Measurements from ENCODE around the gene NFIX. TPM values are rescaled to one million over a fixed set of nuclear protein-coding genes. Genes with fewer than 3 reads are reported as not detected.

NFIX gene
- total RNA-seq, 6 experiments from 2014 or later: 20.3 to 40.0 (median 26.7) TPM

DNA sequence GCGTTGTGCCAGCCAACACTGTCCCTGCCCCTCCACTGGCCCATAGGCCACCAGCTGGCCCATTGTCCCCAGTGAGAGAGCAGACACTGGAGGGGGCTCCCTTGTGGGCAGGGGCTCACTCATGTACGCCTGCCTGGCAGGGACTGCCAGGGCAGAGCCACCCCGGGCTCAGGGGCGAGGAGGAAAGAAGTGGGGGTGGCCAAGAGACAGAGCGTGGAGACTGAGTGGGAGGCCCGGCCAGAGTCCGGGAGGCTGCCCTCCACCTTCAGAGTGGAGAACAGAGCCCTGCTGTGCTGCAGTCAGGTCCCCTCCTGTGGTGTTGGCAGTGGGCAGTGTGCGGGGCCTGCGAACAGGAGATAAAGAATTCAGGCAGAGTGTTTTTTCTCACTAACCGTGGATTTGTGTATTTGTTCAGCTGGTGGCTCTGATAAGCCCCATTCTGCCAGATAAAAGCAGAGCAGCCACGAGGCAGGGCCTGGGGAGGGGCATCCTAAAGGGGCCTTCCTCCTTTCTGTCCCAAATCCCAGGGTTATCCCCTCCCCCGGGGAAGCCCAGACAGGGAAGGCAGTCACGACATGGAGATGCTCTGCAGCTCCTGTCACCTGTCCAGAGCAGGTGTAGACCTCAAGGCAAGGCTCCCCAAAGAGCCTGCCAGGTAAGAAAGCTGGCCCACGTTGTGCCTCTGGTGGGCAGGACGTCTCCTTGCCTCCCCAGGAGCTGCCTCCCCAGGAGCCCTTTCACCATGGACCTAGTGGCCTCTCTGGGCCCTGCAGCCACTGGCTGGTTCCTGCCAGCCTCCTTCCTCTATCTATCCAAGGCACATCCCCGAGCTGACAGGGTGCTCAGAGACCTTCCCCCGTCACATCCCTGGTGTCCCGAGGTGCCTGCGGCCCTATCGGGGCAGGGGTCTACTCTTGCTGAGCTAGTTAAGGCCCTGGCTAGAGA lies 74.4 kb downstream of the NFIX start:
- 55% methylated on average over 10 of the region's 20 CpGs for WGBS (ENCODE audit: insufficient coverage, low coverage, low lambda C conversion rate, missing lambda C conversion rate)
- intact Hi-C loops (cut with DNase I): no loop called here
- TF ChIP-seq, protein P1, sequence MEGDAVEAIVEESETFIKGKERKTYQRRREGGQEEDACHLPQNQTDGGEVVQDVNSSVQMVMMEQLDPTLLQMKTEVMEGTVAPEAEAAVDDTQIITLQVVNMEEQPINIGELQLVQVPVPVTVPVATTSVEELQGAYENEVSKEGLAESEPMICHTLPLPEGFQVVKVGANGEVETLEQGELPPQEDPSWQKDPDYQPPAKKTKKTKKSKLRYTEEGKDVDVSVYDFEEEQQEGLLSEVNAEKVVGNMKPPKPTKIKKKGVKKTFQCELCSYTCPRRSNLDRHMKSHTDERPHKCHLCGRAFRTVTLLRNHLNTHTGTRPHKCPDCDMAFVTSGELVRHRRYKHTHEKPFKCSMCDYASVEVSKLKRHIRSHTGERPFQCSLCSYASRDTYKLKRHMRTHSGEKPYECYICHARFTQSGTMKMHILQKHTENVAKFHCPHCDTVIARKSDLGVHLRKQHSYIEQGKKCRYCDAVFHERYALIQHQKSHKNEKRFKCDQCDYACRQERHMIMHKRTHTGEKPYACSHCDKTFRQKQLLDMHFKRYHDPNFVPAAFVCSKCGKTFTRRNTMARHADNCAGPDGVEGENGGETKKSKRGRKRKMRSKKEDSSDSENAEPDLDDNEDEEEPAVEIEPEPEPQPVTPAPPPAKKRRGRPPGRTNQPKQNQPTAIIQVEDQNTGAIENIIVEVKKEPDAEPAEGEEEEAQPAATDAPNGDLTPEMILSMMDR (IDR thresholded peaks at IDR 0.05): no peak
- no peak for TF ChIP-seq POLR2A (IDR thresholded peaks at IDR 0.05)
- DNase-seq (no peak), ATAC-seq (peak in 1 of 4 donors; percentile 32)
- no peaks in the 10 kb centered on the region for H3K27me3 ChIP-seq
- H3K27ac ChIP-seq: no peak overlapping the region
- H3K4me3 ChIP-seq: no peak overlapping the region
- no peaks in the 10 kb centered on the region for H3K9me3 ChIP-seq
- no peaks in the 10 kb centered on the region for H3K4me1 ChIP-seq
- no peaks in the 10 kb centered on the region for H3K36me3 ChIP-seq

DNA sequence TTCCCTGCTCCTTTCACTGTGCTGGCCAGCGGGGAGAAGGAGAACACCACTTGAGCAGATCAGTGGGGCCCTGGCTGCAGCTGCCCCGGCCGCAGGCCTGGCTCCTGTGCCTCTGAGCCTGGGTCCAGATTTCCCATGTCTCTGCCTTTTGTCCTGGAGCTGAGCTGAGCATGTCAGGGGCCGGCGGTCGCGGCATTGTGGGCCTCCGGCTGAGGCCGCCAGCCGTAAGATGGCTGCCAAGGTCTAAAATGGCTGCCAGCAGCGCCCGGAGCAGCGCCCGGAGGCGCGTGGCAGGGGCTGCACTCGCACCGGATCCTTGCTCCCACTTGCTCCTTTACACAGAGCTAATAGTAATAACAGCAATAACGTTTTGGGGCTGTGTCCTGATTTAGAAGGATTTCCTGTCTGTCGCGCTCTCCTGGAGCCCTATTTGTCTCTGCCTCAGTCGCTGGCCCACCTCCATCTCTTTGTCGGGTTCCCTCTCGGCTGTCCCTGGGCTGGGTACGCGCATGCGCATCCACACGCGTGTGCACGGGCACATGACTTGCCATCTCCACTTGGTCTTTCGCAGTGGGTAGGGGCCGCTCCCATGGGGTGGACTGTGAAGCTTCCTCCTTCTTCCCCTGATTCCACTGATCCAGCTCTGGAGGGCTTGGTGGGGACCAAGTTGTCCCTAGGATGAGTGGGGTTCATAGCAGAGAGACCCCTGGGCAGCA lies 75.3 kb downstream of the NFIX start:
- no peaks in the 10 kb centered on the region for H3K9me3 ChIP-seq
- intact Hi-C loops (cut with DNase I): no loop called here
- no peak overlapping the region for H3K27ac ChIP-seq
- H3K4me3 ChIP-seq: no peak overlapping the region
- ATAC-seq: no peak
- no peak for DNase-seq
- 92% methylated on average over 21 of the region's 32 CpGs for WGBS (ENCODE audit: insufficient coverage, low coverage, low lambda C conversion rate, missing lambda C conversion rate)
- H3K36me3 ChIP-seq: no peaks in the 10 kb centered on the region
- TF ChIP-seq, protein P1 (IDR thresholded peaks at IDR 0.05): no peak
- TF ChIP-seq POLR2A (IDR thresholded peaks at IDR 0.05): no peak
- H3K27me3 ChIP-seq: no peaks in the 10 kb centered on the region
- no peaks in the 10 kb centered on the region for H3K4me1 ChIP-seq

DNA sequence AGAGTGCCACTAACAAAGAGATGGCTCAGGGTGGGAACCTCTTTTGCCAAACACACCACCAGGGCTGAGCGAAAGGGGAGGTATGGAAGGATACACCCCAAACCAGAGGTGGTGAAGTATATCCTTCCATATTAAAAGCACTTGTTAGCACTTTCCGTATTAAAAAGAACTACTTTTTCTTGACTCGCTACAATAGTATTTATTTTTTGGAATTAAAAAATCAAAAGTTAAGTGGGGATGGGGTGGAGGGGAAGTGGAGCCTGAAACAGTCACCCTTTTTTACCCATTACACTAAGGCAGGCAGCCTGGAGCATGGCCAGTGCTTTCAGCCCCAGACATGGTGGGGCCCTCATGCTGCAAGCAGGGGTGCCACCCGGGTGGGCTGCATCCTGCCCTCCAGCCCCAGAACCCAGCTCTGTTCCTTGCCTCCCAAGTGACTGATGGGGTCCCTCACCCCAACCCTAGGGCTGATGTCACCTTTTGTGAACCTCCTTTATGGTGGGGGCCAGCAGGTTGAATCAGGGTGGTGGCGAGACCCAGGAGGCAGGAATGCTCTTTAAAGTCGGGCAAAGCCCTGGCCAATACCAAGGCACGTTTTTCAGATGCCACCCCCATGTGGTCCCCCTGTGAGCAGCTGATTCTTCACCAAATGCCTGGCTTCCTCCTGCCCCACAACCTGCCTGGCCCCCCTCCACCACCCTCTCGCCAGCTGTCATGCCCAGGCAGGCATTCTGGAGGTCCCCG lies 76.3 kb downstream of the NFIX start:
- intact Hi-C loops (cut with DNase I): no loop called here
- H3K27ac ChIP-seq: no peak overlapping the region
- ATAC-seq: no peak
- no peak for TF ChIP-seq POLR2A (IDR thresholded peaks at IDR 0.05)
- TF ChIP-seq, protein P1 (IDR thresholded peaks at IDR 0.05): no peak
- H3K4me3 ChIP-seq: no peak overlapping the region
- no peaks in the 10 kb centered on the region for H3K9me3 ChIP-seq
- H3K4me1 ChIP-seq: no peaks in the 10 kb centered on the region
- H3K27me3 ChIP-seq: no peaks in the 10 kb centered on the region
- no peaks in the 10 kb centered on the region for H3K36me3 ChIP-seq
- no peak for DNase-seq
- WGBS (ENCODE audit: insufficient coverage, low coverage, low lambda C conversion rate, missing lambda C conversion rate): 83% methylated on average over 3 of the region's 9 CpGs

GRCh38 chr19:13072188-13072908 lies 77.1 kb downstream of the NFIX start:
- H3K9me3 ChIP-seq: no peaks in the 10 kb centered on the region
- no peaks in the 10 kb centered on the region for H3K4me1 ChIP-seq
- DNase-seq (no peak), ATAC-seq (no peak)
- intact Hi-C loops (cut with DNase I): no loop called here
- no peaks in the 10 kb centered on the region for H3K36me3 ChIP-seq
- 79% methylated on average over 5 of the region's 9 CpGs for WGBS (ENCODE audit: insufficient coverage, low coverage, low lambda C conversion rate, missing lambda C conversion rate)
- no peak overlapping the region for H3K27ac ChIP-seq
- no peak overlapping the region for H3K4me3 ChIP-seq
- H3K27me3 ChIP-seq: no peaks in the 10 kb centered on the region
- TF ChIP-seq, protein P1 (IDR thresholded peaks at IDR 0.05): no peak
- no peak for TF ChIP-seq POLR2A (IDR thresholded peaks at IDR 0.05)
